ENCODE data around the gene VPS13D.

- TF ChIP-seq POLR2A (IDR thresholded peaks at IDR 0.05): no peak
- TF ChIP-seq CTCF (IDR thresholded peaks at IDR 0.05): no peak
- no peak for TF ChIP-seq POLR2AphosphoS5 (IDR thresholded peaks at IDR 0.05; ENCODE audit: insufficient read depth in 1 of 2, low read depth in 1 of 2)
Observed at GRCh38 chr1:12189328-12189682, 40.5 kb upstream of the VPS13D start.

Data from vagina (tissue), 2 donors.